ENCODE measurements around the gene CIRBP.

The CIRBP gene

DNA sequence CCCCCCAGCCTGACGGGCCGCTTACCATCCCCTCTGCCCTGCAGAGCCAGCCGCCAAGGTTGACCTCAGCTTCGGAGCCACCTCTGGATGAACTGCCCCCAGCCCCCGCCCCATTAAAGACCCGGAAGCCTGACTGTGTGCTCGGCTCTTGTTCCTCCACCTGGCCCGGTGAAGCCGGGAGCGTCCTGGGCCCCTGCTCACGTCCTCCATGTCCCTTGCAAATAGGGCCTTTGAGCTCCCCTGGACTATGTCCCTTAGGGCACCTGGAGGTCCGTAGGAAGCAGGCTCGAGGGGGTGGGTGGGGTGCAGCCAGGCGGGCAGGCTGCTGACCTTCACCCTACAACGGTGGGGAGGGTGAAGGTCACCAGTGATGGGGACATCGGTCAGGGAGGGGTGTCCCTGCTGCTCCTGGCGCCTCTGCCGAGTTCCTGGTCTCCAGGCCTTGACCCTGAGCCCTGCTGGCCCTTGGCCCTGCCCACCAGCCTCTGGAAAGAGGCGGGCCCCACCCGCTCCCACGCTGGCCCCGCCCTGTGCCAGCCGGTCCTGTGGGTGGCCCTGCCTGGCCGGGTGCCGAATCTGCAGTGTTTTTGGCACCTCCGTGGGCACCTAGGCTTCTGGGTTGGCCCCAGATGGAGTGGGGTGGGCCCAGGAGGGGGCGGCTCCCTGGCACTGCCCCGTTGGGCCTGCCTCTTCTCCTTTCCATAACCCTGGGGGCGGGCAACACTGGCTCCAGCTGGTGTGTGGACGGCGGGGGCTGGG is 24.3 kb upstream of the CIRBP start:
- DNase-seq: no peak

DNA sequence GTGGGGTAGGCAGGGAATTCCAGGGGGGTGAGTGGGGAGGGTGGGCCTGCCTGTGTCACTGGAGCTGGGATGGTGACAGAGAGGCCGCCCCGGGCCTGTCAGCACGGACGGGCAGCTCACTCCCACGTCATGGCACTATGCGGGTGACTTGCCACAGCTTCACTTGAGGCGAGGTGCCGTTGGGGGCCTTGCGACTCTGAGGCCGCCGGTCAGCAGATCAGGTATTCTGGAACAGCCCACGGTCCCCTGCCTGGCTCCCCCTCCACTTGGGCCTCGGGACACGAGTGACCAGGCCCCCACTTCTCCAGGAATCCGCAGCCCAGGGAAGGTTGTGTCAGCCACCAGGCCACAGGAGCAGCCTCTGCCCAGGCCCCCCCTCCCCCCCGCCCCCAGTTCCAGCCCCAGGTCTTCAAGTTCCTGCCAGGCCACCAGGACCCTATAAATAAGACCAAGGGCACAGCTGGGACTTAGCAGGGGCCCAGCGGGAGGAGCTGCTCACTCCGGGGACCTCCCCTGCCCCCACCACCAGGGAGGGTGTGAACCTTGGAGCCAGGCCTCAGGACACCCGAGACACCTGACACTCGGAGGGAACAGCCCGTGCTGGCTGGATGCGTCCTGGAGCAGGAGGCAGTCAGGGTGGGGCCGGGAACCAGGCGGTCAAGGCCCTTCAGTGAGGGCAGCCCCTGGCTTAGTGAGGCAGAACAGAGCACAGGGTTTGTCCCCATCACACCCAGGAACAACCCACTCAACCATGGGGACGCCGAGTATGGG is 23.5 kb upstream of the CIRBP start:
- DNase-seq: no peak

DNA sequence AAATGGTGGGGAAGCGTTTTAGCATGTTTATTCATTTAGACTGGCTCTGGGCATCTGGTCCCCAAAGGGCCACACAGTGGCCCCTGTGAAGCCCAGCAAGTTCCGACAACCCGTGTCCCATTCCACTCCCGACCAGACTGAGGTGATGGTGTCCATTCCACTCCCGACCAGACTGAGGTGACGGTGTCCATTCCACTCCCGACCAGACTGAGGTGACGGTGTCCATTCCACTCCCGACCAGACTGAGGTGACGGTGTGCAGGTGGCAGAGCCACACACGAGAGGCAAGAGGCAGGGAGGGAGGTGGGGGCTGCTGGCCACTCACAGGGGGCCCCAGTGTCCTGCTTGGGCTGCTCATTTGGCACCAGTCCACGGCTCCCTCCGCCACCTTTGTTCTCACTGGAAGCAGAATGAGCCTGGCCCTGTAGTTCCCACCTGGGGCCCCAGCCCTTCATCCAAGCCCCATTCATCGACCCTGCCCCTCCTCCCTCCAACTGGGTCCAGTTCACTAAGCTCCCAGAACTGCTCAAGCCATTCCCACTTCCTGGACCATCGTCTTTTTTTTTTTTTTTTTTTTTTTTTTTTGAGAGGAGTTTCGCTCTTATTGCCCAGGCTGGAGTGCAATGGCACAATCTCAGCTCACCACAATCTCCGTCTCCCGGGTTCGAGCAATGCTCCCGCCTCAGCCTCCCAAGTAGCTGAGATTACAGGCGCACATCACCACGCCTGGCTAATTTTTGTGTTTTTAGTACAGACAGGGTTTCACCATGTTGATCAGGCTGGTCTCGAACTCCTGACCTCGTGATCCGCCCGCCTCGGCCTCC is 22.7 kb upstream of the CIRBP start:
- peak; percentile 15 for DNase-seq

DNA sequence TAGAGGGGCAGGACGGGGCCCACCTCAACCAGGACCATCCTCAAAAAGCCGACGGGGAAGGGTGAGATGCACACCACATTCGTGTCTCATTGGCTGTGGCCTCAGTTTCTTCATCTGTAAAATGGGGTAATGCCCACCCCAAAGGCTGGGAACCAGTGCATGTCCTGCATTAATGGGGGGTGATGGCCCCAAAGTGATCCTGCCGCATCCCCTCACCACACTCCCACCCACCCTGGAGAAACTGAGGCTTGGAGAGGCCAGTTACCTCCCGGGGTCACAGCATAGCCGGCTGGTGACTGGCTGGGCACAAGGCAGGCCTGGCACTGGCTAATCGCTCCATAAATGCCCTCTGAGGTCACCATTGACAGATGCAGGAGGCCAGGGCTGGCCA is 21.4 kb upstream of the CIRBP start:
- DNase-seq: no peak

GRCh38 chr19:1248139-1248785 is 20.9 kb upstream of the CIRBP start, which contains the start of gene MIDN:
Gene MIDN (plus strand): TSS chr19:1248583. CDS start chr19:1250297, 1,714 bp downstream.
- DNase-seq: peak; percentile 38

DNA sequence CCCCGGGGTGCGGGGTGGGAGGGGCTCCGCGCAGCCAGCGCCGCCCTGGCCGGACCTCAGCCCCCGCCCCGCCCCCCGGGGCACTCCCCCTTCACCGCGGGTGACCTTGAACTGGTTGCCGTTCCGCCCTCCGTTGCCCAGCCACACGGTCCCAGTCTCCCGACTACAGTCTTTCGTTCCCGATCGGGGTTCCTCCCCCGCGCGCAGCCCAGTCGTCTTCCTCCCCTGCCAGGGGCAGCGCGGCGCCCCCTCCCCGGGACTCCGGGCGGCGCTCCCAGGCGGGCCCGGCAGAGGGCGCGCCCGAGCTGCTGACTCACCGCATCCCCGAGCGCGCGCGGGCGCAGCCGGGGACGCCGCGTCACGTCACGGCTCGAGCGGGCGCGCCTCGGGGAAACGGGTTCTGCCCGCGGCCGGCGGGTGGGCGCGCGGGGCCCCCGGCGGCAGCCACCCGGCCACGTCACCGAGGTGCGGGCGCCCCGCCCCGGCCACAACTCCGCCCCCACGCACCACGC is 20.3 kb upstream of the CIRBP start:
- no peak for DNase-seq

- peak; percentile 64 for DNase-seq
These were observed 19.7 kb upstream of the CIRBP start for GRCh38 chr19:1249298-1249989.

GRCh38 chr19:1249990-1250436 is 19.1 kb upstream of the CIRBP start:
- no peak for DNase-seq

DNA sequence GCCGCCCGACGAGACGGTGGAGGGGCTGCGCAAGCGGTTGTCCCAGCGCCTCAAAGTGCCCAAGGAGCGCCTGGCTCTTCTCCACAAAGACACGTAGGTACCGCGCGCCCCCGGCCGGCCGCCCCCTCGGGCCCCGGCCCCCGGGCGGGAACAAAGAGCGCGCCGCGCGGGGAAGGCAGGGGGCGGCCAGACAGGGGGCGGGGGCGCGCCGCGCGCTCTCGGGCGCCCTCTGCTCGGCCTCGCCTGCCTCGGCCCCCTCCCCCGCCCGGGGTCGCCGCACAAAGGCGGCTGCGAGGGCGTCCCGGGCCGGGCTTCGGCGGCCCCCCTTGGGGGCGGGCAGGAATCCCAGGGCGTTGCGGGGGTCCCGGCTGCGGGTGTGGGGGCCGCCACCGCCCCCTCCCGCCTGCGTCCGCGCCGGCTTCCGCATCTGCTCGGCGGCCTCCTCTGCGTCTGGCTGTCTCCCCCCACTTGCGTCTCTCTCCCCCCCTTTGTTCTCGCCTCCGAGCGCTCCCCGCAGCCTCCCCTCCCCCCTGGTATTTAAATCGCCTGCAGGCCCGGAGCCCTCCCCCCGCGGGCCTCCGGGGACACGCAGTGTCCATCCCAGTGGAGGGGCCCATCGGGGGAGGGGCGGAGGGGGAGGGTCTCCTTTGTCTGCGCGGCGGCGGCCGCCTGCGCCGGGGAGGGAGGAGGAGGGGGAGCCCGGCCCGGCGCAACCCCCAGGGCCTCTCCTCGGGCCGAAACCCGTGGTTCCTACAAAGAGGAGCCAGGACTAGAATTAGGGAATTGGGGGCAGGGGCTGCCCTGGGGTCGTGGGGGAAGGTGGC is 18.5 kb upstream of the CIRBP start:
- DNase-seq: no peak

DNA sequence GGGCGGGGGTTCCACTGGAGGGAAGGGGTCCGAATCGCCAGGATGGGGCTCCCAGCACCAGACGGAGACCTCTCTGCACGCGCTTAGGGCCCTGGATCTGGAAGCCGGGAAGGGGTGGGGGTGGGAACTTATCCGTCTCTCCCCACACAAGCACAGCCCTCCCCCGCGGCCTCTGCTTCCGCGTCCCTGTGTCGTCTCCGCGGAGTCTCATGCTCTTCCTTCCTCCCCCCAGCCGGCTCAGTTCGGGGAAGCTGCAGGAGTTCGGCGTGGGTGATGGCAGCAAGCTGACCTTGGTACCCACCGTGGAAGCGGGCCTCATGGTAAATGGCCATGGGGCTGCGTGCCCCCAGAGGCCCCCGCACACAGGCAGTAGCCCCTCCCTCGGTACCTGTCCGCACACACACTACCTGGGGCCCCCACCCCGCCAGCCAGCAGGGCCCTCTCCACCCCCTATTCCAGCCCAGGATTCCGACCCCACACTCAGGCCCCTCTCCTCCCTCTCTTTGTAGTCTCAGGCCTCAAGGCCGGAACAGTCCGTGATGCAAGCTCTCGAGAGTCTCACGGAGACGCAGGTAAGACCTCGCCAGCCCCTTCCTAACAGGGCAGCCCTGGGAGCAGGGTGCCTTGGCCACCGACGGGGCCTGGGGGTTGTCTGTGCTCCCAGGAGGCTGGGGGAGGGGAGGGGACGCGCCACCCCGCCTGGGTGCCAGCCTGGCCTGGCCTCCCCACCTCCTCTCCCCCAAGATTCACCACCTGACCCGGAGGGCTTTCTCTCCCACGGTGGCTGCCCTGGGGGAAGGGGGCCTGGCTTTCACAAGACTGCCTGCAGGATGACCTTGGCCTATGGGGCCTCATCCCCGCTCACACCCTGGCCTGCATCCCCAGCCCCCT is 17.6 kb upstream of the CIRBP start:
- no peak for DNase-seq

DNA sequence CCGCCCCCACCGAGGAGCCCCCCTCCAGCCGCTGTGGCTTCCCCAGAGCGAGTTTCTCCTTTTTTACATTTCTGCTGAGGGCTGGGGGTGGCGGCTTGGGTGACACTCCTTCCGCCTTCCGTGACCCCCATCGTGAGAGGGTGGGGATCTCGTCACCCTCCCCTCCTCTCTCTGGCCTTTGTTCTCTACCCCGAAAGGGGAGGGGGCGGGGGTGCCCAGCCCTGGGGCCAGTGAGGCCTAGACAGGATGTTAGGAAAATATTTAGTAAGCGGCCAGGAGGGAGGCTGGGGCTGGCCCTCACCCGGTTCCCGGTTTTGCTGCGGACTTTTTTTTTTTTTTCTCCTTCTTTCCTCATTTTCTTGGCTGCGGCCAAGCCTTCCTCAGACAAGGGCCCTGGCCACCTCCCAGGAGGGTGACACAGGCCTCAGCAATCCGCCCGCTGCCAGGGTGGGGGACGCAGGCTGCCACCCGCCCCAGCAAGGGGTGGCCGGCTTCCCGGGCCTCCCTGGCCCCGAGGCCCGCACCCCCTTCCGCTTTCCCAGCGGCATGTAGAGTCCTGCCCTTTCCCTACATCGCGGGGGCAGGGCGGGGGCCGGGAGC is 16.8 kb upstream of the CIRBP start:
- no peak for DNase-seq

GRCh38 chr19:1252821-1253513 is 16.2 kb upstream of the CIRBP start:
- peak; percentile 67 for DNase-seq

DNA sequence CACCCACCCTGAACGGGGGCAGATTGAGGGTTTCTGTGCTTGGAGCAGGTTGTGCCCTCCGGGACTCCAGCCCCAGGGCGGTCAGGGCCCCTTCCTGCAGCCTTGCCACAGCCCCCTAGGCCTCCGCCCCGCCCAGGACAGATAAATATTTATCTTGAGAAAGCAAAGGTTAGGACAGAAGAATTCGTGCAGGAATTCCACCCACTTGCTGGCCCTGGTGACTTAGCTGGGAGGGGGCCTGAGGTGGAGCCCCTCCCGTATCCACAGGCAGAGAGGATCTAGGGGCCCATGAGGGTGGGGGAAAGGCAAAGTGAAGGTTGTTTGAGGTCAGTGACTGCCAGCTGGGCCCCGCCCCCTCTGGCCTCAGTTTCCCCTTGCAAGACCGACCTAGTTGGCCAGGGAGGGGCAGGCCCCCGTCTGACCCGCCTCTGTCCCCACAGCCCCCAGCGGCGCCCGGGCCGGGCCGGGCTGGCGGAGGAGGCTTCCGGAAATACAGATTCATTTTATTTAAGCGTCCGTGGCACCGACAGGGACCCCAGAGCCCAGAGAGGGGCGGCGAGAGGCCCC is 15.5 kb upstream of the CIRBP start:
- no peak for DNase-seq

DNA sequence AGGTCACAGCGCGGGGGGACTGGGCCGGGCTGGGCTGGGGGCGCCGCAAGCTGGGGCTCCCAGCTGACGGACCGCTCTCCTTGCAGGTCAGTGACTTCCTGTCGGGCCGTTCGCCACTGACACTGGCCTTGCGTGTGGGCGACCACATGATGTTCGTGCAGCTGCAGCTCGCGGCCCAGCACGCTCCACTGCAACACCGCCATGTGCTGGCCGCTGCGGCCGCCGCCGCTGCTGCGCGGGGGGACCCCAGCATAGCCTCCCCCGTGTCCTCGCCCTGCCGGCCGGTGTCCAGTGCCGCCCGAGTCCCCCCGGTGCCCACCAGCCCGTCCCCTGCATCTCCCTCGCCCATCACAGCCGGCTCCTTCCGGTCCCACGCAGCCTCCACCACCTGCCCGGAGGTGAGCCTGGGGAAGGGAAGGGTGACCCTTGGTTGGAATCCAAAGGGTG is 15.0 kb upstream of the CIRBP start:
- no peak for DNase-seq

DNA sequence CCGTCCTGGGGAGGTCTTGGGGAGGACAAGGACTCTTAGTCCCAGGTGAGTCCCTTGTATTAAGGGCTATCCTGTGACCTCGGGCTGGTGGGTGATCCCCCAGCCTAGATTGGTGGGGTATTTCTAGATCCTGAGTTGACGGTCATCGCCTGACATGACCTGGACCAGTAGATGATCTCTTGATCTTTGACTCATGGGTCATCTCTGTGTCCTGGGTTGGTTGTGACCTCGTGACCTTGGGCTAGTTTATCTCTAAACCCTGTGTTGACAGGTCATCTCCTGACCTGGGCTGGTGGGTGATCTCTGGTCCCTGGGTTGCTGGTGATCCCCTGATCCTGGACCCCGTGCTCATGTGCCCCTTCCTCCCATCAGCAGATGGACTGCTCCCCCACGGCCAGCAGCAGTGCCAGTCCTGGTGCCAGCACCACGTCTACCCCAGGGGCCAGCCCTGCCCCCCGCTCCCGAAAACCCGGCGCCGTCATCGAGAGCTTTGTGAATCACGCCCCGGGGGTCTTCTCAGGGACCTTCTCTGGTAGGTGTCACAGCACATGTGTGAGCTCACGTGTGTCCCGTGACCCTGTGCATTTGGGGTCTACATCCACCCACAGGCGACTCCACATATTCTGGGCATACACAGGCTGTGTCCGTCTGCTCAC is 14.5 kb upstream of the CIRBP start:
- DNase-seq: no peak

DNA sequence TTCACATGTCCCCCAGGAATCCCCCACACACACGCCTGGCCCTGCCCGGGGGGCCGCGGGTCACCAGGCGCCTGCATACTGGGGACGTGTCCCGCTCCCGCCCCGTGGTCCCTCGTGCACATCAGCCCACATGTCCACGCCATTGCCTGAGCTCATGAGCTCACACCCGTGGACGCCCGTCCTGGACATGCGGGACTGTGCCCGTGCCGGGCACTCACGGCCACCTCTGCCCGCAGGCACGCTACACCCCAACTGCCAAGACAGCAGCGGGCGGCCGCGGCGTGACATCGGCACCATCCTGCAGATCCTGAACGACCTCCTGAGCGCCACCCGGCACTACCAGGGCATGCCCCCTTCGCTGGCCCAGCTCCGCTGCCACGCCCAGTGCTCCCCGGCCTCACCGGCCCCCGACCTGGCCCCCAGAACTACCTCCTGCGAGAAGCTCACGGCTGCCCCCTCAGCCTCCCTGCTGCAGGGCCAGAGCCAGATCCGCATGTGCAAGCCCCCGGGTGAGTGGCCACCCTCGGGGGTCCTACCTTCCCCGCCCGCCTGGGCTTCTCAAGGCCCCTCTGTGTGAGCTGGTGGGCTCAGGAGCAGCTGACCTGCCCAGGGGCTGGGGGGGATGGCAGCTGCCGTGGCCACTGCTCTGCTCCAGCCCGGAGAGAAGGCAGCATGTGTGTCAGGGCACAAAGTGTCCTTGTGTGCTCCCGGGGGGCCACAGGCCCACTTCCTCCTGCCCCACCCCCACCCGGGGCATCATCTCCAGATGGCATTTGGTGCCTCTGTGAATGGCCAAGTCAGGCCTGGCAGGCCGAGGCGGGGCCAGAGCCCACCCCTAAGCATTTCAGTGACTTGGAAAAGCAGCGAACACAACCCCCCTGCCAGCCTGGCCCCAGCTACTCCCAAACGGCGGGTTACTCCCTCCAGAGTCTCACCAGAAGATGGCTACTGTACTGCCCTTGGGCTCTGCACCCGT is 13.7 kb upstream of the CIRBP start:
- no peak for DNase-seq

Measured in DMS153 (cell line).